ENCODE data around the gene PLAAT5. TPM values are rescaled to one million over a fixed set of nuclear protein-coding genes. Genes with fewer than 3 reads are reported as not detected.

The PLAAT5 gene, protein sequence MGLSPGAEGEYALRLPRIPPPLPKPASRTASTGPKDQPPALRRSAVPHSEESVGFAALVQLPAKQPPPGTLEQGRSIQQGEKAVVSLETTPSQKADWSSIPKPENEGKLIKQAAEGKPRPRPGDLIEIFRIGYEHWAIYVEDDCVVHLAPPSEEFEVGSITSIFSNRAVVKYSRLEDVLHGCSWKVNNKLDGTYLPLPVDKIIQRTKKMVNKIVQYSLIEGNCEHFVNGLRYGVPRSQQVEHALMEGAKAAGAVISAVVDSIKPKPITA
- total RNA-seq, result 0.16 TPM in 1 of 2 replicates, not detected in the other

DNA sequence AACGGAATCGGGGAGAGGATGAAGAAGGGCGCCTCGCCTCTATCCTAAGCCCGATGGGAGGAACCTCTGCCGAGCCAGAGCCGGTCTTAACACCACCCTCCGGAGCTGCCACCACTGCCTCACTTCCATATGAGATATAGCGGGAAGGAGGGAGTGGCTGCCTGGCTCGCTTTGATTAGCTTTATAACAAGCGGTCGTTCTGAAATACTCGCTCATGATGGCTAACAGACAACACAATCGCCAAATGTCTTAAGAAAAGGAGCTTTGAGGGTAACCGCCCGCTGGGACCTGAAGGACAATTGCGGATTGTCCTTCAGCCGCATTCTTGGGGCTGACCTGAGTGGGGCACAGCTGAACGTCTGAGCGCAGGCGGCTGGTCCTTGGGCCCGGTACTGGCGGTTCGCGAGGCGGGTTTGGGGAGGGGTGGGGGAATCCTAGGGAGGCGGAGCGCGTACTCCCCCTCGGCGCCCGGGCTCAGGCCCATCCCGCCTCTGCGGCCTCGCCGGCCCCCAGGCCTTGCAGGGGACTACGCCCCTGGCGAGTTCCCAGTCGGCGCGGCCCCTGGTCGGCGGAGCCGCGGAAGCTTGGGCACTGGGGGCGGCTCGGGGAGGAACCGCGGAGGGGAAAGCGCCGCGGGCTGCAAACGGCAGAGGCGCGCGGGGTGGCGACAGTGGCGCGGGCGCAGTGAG lies at the start of gene PLAAT5:
TSS of gene PLAAT5 (minus strand) at position 617 of the 689 bp plus-strand sequence. CDS start at position 484, 133 bp downstream.

DNA sequence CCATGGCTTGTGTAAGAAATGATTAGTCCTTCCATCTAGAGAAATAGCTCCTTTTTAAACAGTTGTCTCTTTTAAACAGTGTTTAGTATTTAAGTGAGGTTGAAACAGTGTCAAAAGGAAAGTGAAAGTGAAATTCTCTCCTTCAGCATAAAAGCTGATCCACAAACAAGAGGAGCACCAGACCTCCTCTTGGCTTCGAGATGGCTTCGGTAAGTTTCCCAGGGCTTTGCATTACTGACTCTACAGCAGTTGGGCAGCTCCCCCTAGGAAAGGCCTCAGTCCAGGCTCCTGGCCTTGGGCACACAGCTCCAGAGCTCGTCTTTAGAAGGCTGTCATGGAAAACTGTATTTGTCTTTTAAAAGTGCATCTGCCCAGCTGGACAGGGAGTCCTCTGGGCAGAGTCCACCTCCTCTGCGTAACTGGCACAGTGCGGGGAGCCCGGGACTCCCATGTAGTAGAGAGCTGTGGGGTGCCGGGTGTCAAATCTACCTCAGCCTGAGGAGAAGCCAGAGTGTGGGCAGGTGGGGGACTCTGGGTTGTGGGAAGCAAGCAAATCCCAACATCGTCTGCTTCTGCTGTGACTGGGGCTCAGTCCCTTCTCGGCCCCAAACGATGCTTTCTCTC lies 45.8 kb upstream of the PLAAT5 start, which contains the start of gene PLAAT4:
TSS of gene PLAAT4 (plus strand) at position 140 of the 624 bp plus-strand sequence. CDS start at position 201, 61 bp downstream.

DNA sequence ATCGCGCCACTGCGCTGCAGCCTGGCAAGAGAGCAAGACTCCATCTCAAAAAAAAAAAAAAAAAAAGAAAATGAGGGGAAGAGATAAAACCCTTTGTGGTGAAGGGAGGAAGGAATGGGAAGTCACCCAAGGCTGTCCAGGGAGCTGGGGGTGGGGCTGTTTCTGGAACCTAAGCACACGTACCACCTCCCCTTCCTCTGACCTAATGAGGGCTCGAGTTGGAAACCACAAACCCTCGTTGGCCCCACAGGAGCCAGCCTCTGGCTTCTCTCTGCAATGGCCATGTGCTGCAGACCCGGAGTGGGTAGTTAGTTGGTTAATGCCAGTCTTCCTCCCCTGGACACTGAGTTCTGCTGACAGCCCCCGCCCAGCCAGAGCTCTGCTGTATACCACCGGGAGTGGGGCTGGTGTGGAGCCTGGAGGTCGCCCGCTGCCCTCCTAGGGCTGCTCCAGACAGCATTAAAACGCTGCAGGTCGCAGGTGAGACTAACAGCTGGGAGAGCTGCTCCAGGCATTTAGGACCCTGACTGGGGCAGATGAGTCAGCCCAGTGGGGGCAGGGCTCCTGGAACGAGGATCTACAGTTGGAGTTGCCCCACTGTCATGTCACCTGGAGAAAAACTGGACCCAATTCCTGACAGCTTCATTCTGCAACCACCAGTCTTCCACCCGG lies 15.0 kb upstream of the PLAAT5 start, which contains the start of gene LGALS12:
TSS of gene LGALS12 (plus strand) at position 228 of the 672 bp plus-strand sequence. CDS start at position 603, 375 bp downstream.

Other genes with a start within 250 kb of the PLAAT5 start
- gene SLC22A25, start 247.6 kb downstream of the PLAAT5 start, total RNA-seq, result not detected in 2 replicates
- gene SLC22A9, start 121.4 kb downstream of the PLAAT5 start, total RNA-seq, result not detected in 2 replicates
- gene LGALS12, start 14.9 kb upstream of the PLAAT5 start, total RNA-seq, result 0.54 TPM in 1 of 2 replicates, not detected in the other
- gene PLAAT4, start 45.6 kb upstream of the PLAAT5 start, total RNA-seq, result 11.5 and 28.3 TPM in 2 replicates
- not detected in 2 replicates for gene PLAAT2, start 72.2 kb upstream of the PLAAT5 start, total RNA-seq
- 10.2 and 20.0 TPM in 2 replicates for gene PLAAT3, start 123.3 kb upstream of the PLAAT5 start, total RNA-seq
- 90.3 and 91.9 TPM in 2 replicates for gene ATL3, start 180.2 kb upstream of the PLAAT5 start, total RNA-seq
- gene RTN3, start 190.3 kb upstream of the PLAAT5 start, total RNA-seq, result 97.9 and 104 TPM in 2 replicates

Measured in cardiac atrium fibroblast (primary cell).